ENCODE data around the gene GGA1. TPM values are rescaled to one million over a fixed set of nuclear protein-coding genes. Genes with fewer than 3 reads are reported as not detected.

Gene GGA1
- total and polyA plus RNA-seq, 9 of the 15 experiments (the other 6 are each of a cell fraction or from before 2014, with no cell fraction given): 1.5 to 69.5 (median 31.6) TPM

DNA sequence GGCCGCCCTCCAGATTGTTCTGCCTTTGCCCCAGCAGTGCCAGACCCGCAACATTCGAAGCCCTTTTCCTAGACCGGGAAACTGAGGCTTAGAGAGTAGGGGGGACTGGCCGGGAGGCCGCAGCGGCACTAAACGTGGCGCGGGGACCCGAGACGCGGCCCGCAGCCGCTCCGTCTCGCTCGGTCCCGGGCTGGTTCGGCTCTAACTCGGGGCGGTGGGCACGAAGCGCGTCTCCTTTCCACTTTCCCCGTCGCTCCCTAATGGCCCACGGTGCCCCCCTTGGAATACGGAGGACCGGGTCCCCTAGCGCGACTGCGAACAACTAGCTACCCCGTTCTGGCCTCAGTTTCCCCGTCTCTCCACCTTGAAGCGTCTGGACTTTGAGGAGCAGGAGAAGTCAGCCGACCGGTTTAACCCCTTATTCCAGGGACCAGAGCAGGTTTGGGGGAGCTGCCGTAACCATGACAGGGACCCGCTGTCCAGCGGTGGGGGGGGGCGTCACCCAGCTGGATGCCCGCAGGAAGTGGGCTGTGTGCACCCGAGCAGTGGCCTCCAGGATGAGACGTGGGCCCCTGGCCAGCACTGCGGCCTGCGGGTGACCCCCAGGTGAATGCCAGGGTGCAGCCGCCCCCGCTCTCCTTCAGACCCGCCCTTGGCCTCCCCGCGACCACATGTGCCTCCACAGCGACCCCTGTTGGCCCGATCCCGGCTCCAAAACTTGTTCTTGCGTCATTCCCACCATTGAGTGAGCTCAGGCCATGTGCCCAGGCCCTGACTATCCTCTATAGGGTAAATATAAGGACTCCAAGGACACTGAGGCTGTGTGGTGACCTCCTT is 47.2 kb upstream of the GGA1 start (continued):
- TF ChIP-seq CHD7 (IDR thresholded peaks at IDR 0.05; ENCODE audit: low read depth, low read length): no peak
- TF ChIP-seq PML (IDR thresholded peaks at IDR 0.05; ENCODE audit: low read length): 0 out of 2 replicates have a peak, but pooled peaks have one; percentile 50
- no peak for TF ChIP-seq TOE1 (IDR thresholded peaks at IDR 0.05; ENCODE audit: borderline replicate concordance)
- TF ChIP-seq TOE1 (CRISPR knock-in tag; IDR thresholded peaks at IDR 0.05; ENCODE audit: borderline replicate concordance, low read depth): no peak
- peak; percentile 49; the same call in 1 of the 2 replicates for TF ChIP-seq MBD2 (IDR thresholded peaks at IDR 0.05; ENCODE audit: borderline replicate concordance, low read depth)
- TF ChIP-seq TGIF2 (CRISPR knock-in tag; IDR thresholded peaks at IDR 0.05): no peak
- TF ChIP-seq ETV6 (IDR thresholded peaks at IDR 0.05; ENCODE audit: borderline replicate concordance in 1 of 2, low read depth in 2 of 2, low read length in 1 of 2): no peak
- TF ChIP-seq ETV6 (CRISPR knock-in tag; IDR thresholded peaks at IDR 0.05; ENCODE audit: borderline replicate concordance): no peak
- TF ChIP-seq POLR2AphosphoS5 (IDR thresholded peaks at IDR 0.05; ENCODE audit: control insufficient read depth, insufficient read depth, low read depth, low read length): no peak; the same call in none of the 2 replicates
- TF ChIP-seq ZNF133 (CRISPR knock-in tag; IDR thresholded peaks at IDR 0.05): no peak
- TF ChIP-seq PHB2 (IDR thresholded peaks at IDR 0.05; ENCODE audit: low read depth): no peak
- TF ChIP-seq ZNF316 (IDR thresholded peaks at IDR 0.05): no peak
- no peak for TF ChIP-seq SETDB1 (IDR thresholded peaks at IDR 0.05; ENCODE audit: low read length)
- TF ChIP-seq GABPA (tag; conservative IDR thresholded peaks at IDR 0.05; ENCODE audit: low read depth): no peak
- no peak for TF ChIP-seq HSF4 (CRISPR knock-in tag; IDR thresholded peaks at IDR 0.05; ENCODE audit: borderline replicate concordance)
- TF ChIP-seq MTA1 (IDR thresholded peaks at IDR 0.05; ENCODE audit: borderline replicate concordance): no peak; the same call in 1 of the 2 replicates
- no peak for TF ChIP-seq TRIM24 (IDR thresholded peaks at IDR 0.05)

All from K562 (cell line).